GM12891 (cell line): ENCODE measurements around the gene TDRD1.

Source experiments
- PAX5 ChIP-seq: IDR thresholded peaks from 2 replicates; pipeline ENCODE4 v1.6.1; 2011; ENCODE audit warnings: low read length, moderate library complexity, mild to moderate bottlenecking; ENCODE audit not compliant: insufficient read depth, severe bottlenecking
- POLR2A ChIP-seq: IDR thresholded peaks from 2 replicates; pipeline ENCODE4 v1.6.1; 2011; ENCODE audit warnings: low read depth, low read length, control low read depth
- POLR2AphosphoS5 ChIP-seq: IDR thresholded peaks from 2 replicates; pipeline ENCODE4 v1.6.1; 2011; ENCODE audit warnings: low read depth, low read length, control low read depth

DNA sequence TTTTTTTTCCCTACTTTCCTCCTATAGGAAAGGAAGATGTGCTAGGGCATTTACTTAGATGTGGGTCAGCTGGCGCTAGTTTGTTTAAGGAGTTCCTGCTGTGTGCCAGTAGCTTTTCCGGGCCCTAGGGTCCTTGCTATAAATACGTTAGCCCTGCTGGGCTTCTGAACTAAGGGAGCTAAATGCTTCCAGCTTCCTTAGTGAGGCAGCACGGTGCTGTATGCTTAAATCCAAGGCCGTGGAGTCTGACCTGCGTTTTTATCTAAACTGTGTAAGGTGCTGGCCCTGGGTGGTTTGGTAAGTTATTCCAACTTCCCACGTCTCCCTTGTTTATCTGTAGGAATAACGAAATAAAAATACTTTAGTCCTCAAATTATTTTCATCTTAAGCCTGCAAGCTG is 594 bp downstream of the TDRD1 start:
- TF ChIP-seq POLR2A (no peak), POLR2AphosphoS5 (no peak), PAX5 (no peak)
